Bronchial epithelial cell (primary cell): ENCODE data around the gene OR5B3. TPM values are rescaled to one million over a fixed set of nuclear protein-coding genes. Genes with fewer than 3 reads are reported as not detected.

Experiments used
- total RNA-seq: library from RNA; depleted of rRNA; stranded (reverse); fragments of >200 nt; gene quantifications from 2 replicates; pipeline ENCODE4 v1.2.1, GENCODE V29; 2014

OR5B3 gene
- total RNA-seq, 1 donor from 2014 or later = not detected

Other genes starting within 250 kb of the OR5B3 start
- gene OR9Q2, start 217.8 kb downstream of the OR5B3 start, total RNA-seq = not detected in 2 replicates
- gene OR1S2, start 202.7 kb downstream of the OR5B3 start, total RNA-seq = not detected in 2 replicates
- not detected in 2 replicates for gene OR1S1, start 194.2 kb downstream of the OR5B3 start, total RNA-seq
- not detected in 2 replicates for gene OR10Q1, start 178.0 kb downstream of the OR5B3 start, total RNA-seq
- gene OR10W1, start 138.6 kb downstream of the OR5B3 start, total RNA-seq = not detected in 2 replicates
- gene OR5B17, start 47.8 kb downstream of the OR5B3 start, total RNA-seq = not detected in 2 replicates
- gene OR5B2, start 21.2 kb upstream of the OR5B3 start, total RNA-seq = not detected in 2 replicates
- gene OR5B12, start 35.4 kb upstream of the OR5B3 start, total RNA-seq = not detected in 2 replicates
- not detected in 2 replicates for gene OR5B21, start 101.2 kb upstream of the OR5B3 start, total RNA-seq
- gene LPXN, start 169.0 kb upstream of the OR5B3 start, total RNA-seq = 1.6 and 1.7 TPM in 2 replicates
- 48.6 and 49.5 TPM in 2 replicates for gene ZFP91, start 172.2 kb upstream of the OR5B3 start, total RNA-seq
- 2.0 and 2.4 TPM in 2 replicates for gene CNTF, start 215.8 kb upstream of the OR5B3 start, total RNA-seq